ENCODE results near the gene TRAF7.

DNA sequence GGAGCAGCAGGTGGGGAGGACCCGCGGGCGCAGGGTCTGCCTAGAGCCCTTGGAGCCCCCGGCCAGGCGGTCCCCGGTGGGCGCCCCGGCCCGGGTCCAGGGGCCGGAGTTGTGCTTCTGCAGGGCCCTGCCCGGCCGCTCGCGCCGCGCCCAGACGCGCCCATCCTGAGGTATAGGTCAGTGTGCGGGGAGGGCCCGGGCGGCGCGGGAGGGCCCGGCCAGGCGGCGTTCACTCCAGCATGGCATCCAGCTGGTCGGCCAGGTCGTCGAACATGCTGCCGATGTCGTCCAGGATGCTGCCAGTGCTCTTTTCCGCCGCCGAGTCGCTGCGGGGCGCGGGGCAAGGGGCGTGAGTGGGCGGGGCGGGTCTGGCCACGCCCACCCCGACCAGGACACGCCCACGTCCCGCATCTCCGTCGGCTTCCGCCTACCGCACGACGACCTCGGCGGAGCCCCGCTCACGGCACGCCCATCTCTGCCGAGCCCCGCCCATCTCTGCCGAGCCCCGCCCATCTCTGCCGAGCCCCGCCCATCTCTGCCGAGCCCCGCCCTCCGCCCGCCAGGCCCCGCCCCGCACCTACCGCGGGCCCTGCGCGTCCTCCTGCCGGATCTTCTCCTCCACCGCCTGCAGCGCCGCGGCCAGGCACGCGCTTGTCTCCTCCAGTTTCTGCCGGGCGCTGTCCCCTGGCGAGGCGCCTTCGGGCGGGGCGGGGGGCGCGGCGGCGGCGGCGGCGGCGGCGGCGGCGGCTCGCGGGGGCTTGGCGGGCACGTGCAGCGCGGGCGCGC lies 22.9 kb downstream of the TRAF7 start:
- TF ChIP-seq EZH2phosphoT487 (IDR thresholded peaks at IDR 0.05; ENCODE audit: borderline replicate concordance, low read length): no peak
- TF ChIP-seq, protein P1, sequence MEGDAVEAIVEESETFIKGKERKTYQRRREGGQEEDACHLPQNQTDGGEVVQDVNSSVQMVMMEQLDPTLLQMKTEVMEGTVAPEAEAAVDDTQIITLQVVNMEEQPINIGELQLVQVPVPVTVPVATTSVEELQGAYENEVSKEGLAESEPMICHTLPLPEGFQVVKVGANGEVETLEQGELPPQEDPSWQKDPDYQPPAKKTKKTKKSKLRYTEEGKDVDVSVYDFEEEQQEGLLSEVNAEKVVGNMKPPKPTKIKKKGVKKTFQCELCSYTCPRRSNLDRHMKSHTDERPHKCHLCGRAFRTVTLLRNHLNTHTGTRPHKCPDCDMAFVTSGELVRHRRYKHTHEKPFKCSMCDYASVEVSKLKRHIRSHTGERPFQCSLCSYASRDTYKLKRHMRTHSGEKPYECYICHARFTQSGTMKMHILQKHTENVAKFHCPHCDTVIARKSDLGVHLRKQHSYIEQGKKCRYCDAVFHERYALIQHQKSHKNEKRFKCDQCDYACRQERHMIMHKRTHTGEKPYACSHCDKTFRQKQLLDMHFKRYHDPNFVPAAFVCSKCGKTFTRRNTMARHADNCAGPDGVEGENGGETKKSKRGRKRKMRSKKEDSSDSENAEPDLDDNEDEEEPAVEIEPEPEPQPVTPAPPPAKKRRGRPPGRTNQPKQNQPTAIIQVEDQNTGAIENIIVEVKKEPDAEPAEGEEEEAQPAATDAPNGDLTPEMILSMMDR (conservative IDR thresholded peaks at IDR 0.05; ENCODE audit: low read depth, low read length): no peak
- no peak for TF ChIP-seq EZH2 (IDR thresholded peaks at IDR 0.05; ENCODE audit: low read length, unreplicated experiment)

Measured in PC-3 (cell line).